Measurements from ENCODE around the gene SMG9.
"Not testable (repeated sequence)": the region's sequence is repeated elsewhere in the genome, so short reads cannot be mapped to it uniquely, and the experiment has no call there.

The SMG9 gene

GRCh38 chr19:43687660-43687997 lies 67.1 kb downstream of the SMG9 start:
- DNase-seq, result no peak

- no peak for DNase-seq
These were observed 70.4 kb downstream of the SMG9 start for GRCh38 chr19:43684326-43684725.

- DNase-seq, result no peak
These were observed 70.9 kb downstream of the SMG9 start for GRCh38 chr19:43683905-43684304.

GRCh38 chr19:43682824-43683661 lies 71.7 kb downstream of the SMG9 start:
- no peak for DNase-seq

GRCh38 chr19:43682269-43682668 lies 72.5 kb downstream of the SMG9 start:
- not testable (repeated sequence) for DNase-seq

- DNase-seq, result no peak
These were observed 72.9 kb downstream of the SMG9 start for GRCh38 chr19:43681821-43682220.

- no peak for DNase-seq
These were observed 76.1 kb downstream of the SMG9 start for GRCh38 chr19:43678512-43679261.
